HEK293 (cell line): Measurements from ENCODE around the gene DUSP22.
A peak's percentile ranks its signal among the peaks of the same experiment; 100 is the strongest.

Source experiments
- CTCF ChIA-PET: fragments of 350-600 bp; formaldehyde crosslinking; extraction: SDS; loops from one replicate; lab custom pipeline; 2021; ENCODE audit warnings: antibody characterized with exemption; lab: Yijun Ruan, JAX
- POLR2A ChIA-PET: fragments of 300-600 bp; formaldehyde crosslinking; extraction: SDS; loops from one replicate; lab custom pipeline; 2020; ENCODE audit warnings: antibody characterized with exemption, inconsistent platforms; lab: Yijun Ruan, JAX
- H3K27ac ChIP-seq: fragments of 200-500 bp; sonication (Bioruptor generic); 2 replicates; pipeline ENCODE4 v1.5.1; 2014; ENCODE audit warnings: low read depth, low read length, control low read depth, inconsistent platforms; ENCODE audit errors: extremely low read depth
- H3K36me3 ChIP-seq, 2 experiments: fragments of 200-500 bp in 1 of 2; sonication (Bioruptor generic) in 1 of 2; 1 replicate in 1 of 2; 2 replicates in 1 of 2; pipeline ENCODE4 v1.5.1; 2014 to 2017; ENCODE audit warnings: inconsistent platforms in 2 of 2, low read length in 2 of 2; ENCODE audit not compliant: control insufficient read depth in 2 of 2, insufficient read depth in 1 of 2
- H3K4me1 ChIP-seq: fragments of 200-500 bp; sonication (Bioruptor generic); 2 replicates; pipeline ENCODE4 v1.5.1; 2014; ENCODE audit warnings: mild to moderate bottlenecking, low read length, inconsistent platforms; ENCODE audit not compliant: control insufficient read depth, insufficient read depth
- H3K4me3 ChIP-seq: 2 replicates; pipeline ENCODE4 v1.5.1; 2011; ENCODE audit warnings: low read depth, mild to moderate bottlenecking, control low read depth, low read length, moderate library complexity
- H3K9me3 ChIP-seq: fragments of 200-500 bp; sonication (Bioruptor generic); 2 replicates; pipeline ENCODE4 v1.5.1; 2014; ENCODE audit warnings: low read depth, low read length, inconsistent platforms; ENCODE audit not compliant: control insufficient read depth, insufficient read depth
- KLF8 ChIP-seq: fragments of 450-650 bp; formaldehyde crosslinking; IDR thresholded peaks from 2 replicates; pipeline ENCODE4 v1.5.1; 2016; ENCODE audit warnings: missing biosample characterization, missing genetic modification characterization
- SP2 ChIP-seq: fragments of 450-650 bp; formaldehyde crosslinking; IDR thresholded peaks from 2 replicates; pipeline ENCODE4 v1.5.1; 2016; ENCODE audit warnings: missing biosample characterization, missing genetic modification characterization
- ZBTB17 ChIP-seq: fragments of 450-650 bp; formaldehyde crosslinking; IDR thresholded peaks from 2 replicates; pipeline ENCODE4 v1.5.1; 2016; ENCODE audit warnings: missing biosample characterization, missing genetic modification characterization
- ZBTB20 ChIP-seq: fragments of 450-650 bp; formaldehyde crosslinking; IDR thresholded peaks from 2 replicates; pipeline ENCODE4 v1.5.1; 2016; ENCODE audit warnings: missing biosample characterization, missing genetic modification characterization
- ZBTB48 ChIP-seq: fragments of 450-650 bp; formaldehyde crosslinking; IDR thresholded peaks from 2 replicates; pipeline ENCODE4 v1.5.1; 2016; ENCODE audit warnings: missing biosample characterization, missing genetic modification characterization
- ZNF132 ChIP-seq: fragments of 450-650 bp; formaldehyde crosslinking; IDR thresholded peaks from 2 replicates; pipeline ENCODE4 v1.5.1; 2017; ENCODE audit warnings: missing biosample characterization, missing genetic modification characterization, borderline replicate concordance
- ZNF16 ChIP-seq: fragments of 450-650 bp; formaldehyde crosslinking; IDR thresholded peaks from 2 replicates; pipeline ENCODE4 v1.5.1; 2016; ENCODE audit warnings: low read depth, missing biosample characterization, missing genetic modification characterization
- ZNF174 ChIP-seq: fragments of 450-650 bp; formaldehyde crosslinking; IDR thresholded peaks from 2 replicates; pipeline ENCODE4 v1.5.0; 2017; ENCODE audit warnings: missing biosample characterization, mild to moderate bottlenecking, missing genetic modification characterization
- ZNF335 ChIP-seq: fragments of 450-650 bp; formaldehyde crosslinking; conservative IDR thresholded peaks from 2 replicates; pipeline ENCODE4 v1.5.1; 2016; ENCODE audit warnings: missing biosample characterization, missing genetic modification characterization
- ZNF366 ChIP-seq: fragments of 450-650 bp; formaldehyde crosslinking; conservative IDR thresholded peaks from 2 replicates; pipeline ENCODE4 v1.5.1; 2016; ENCODE audit warnings: missing biosample characterization, missing genetic modification characterization
- ZNF600 ChIP-seq: fragments of 450-650 bp; formaldehyde crosslinking; IDR thresholded peaks from 2 replicates; pipeline ENCODE4 v1.5.1; 2016; ENCODE audit warnings: missing biosample characterization, missing genetic modification characterization
- ZNF792 ChIP-seq: fragments of 450-650 bp; formaldehyde crosslinking; IDR thresholded peaks from 2 replicates; pipeline ENCODE4 v1.5.1; 2016; ENCODE audit warnings: missing biosample characterization, missing genetic modification characterization
- TF ChIP-seq, protein P1 (sequence below): fragments of 450-650 bp; formaldehyde crosslinking; IDR thresholded peaks from 2 replicates; pipeline ENCODE4 v1.5.1; 2016; ENCODE audit warnings: missing biosample characterization, missing genetic modification characterization
- TF ChIP-seq, protein P2 (sequence below): fragments of 450-650 bp; formaldehyde crosslinking; IDR thresholded peaks from 2 replicates; pipeline ENCODE4 v1.5.1; 2017; ENCODE audit warnings: missing biosample characterization, missing genetic modification characterization
- TF ChIP-seq, protein P3 (sequence below): fragments of 450-650 bp; IDR thresholded peaks from 2 replicates; pipeline ENCODE4 v1.5.1; 2018; ENCODE audit warnings: missing biosample characterization, missing genetic modification characterization
- TF ChIP-seq, protein P4 (sequence below): fragments of 450-650 bp; formaldehyde crosslinking; IDR thresholded peaks from 2 replicates; pipeline ENCODE4 v1.5.1; 2016; ENCODE audit warnings: missing biosample characterization, missing genetic modification characterization
- TF ChIP-seq, protein P5 (sequence below): fragments of 450-650 bp; formaldehyde crosslinking; optimal IDR thresholded peaks from 2 replicates; pipeline ENCODE3; 2016; ENCODE audit warnings: missing biosample characterization, mild to moderate bottlenecking, missing genetic modification characterization

DUSP22 gene

DNA sequence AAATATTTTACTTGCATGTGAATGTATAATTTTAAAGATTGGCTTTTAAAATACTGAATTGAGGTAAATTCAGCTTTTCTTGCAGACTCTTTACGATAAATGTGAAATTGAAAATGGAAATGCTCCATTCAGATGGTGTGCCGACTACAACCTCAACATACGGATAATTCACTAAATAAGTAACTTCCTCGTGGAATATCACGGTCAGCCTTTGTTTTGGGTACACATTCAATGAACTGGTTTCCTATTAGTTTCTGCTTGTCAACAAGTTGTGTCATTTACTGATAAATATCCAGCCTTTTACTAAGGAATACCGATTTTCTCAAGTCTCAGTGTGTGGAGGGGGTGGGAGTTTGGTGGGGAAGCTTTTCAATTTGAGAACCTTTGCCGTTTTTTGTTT lies 96.9 kb downstream of the DUSP22 start:
- H3K4me3 ChIP-seq: no peak overlapping the region
- no peaks in the 10 kb centered on the region for H3K36me3 ChIP-seq
- CTCF ChIA-PET: interaction anchor here (0.6 to 0.8 kb wide), 3 partner anchors 177 to 203 kb away, joined by 3 to 4 read pairs (median 3); no protein-coding TSS in a partner anchor
- no peak overlapping the region for H3K27ac ChIP-seq
- TF ChIP-seq ZNF132 (tag by site-specific recombination): no peak
- TF ChIP-seq ZNF174 (tag by site-specific recombination): no peak
- no peak for TF ChIP-seq ZNF16 (tag by site-specific recombination)
- TF ChIP-seq, all 188 proteins: peak for 0
- H3K4me1 ChIP-seq: no peaks in the 10 kb centered on the region; the same call in 1 of the 2 replicates
- POLR2A ChIA-PET: no interaction called here
- H3K9me3 ChIP-seq: no peaks in the 10 kb centered on the region

DNA sequence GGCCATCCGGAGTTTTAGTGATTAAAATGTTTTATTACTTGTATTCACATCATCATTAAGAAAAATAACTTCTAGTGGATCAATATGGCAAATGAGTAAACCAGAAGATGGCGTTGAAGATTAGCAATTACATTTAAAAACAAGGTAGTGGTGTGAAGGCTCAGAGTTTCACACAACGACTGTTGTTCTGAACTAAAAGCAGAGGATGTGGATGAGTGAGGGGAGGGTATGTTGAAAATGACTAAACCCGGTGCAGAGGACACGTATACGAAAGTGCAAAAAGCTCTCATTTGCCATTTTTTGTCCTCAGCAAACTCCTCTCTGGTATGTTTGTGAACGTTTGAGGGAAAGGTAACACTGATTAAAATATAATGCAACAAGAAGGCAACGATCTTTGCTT lies 97.3 kb downstream of the DUSP22 start:
- ChIA-PET POLR2A (no interaction called here), CTCF (interaction anchor here (0.6 to 1.0 kb wide), 3 partner anchors 13 to 182 kb away, joined by 3 read pairs; no protein-coding TSS in a partner anchor)
- TF ChIP-seq, protein P1, sequence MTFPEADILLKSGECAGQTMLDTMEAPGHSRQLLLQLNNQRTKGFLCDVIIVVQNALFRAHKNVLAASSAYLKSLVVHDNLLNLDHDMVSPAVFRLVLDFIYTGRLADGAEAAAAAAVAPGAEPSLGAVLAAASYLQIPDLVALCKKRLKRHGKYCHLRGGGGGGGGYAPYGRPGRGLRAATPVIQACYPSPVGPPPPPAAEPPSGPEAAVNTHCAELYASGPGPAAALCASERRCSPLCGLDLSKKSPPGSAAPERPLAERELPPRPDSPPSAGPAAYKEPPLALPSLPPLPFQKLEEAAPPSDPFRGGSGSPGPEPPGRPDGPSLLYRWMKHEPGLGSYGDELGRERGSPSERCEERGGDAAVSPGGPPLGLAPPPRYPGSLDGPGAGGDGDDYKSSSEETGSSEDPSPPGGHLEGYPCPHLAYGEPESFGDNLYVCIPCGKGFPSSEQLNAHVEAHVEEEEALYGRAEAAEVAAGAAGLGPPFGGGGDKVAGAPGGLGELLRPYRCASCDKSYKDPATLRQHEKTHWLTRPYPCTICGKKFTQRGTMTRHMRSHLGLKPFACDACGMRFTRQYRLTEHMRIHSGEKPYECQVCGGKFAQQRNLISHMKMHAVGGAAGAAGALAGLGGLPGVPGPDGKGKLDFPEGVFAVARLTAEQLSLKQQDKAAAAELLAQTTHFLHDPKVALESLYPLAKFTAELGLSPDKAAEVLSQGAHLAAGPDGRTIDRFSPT (tag by site-specific recombination): no peak
- TF ChIP-seq, protein P2, sequence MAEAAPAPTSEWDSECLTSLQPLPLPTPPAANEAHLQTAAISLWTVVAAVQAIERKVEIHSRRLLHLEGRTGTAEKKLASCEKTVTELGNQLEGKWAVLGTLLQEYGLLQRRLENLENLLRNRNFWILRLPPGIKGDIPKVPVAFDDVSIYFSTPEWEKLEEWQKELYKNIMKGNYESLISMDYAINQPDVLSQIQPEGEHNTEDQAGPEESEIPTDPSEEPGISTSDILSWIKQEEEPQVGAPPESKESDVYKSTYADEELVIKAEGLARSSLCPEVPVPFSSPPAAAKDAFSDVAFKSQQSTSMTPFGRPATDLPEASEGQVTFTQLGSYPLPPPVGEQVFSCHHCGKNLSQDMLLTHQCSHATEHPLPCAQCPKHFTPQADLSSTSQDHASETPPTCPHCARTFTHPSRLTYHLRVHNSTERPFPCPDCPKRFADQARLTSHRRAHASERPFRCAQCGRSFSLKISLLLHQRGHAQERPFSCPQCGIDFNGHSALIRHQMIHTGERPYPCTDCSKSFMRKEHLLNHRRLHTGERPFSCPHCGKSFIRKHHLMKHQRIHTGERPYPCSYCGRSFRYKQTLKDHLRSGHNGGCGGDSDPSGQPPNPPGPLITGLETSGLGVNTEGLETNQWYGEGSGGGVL (tag by site-specific recombination): no peak
- TF ChIP-seq, all 188 proteins: peak for 0
- Histone ChIP-seq H3K4me1 (no peaks in the 10 kb centered on the region; the same call in 1 of the 2 replicates), H3K36me3 (no peaks in the 10 kb centered on the region), H3K9me3 (no peaks in the 10 kb centered on the region), H3K4me3 (no peak overlapping the region), H3K27ac (no peak overlapping the region)

DNA sequence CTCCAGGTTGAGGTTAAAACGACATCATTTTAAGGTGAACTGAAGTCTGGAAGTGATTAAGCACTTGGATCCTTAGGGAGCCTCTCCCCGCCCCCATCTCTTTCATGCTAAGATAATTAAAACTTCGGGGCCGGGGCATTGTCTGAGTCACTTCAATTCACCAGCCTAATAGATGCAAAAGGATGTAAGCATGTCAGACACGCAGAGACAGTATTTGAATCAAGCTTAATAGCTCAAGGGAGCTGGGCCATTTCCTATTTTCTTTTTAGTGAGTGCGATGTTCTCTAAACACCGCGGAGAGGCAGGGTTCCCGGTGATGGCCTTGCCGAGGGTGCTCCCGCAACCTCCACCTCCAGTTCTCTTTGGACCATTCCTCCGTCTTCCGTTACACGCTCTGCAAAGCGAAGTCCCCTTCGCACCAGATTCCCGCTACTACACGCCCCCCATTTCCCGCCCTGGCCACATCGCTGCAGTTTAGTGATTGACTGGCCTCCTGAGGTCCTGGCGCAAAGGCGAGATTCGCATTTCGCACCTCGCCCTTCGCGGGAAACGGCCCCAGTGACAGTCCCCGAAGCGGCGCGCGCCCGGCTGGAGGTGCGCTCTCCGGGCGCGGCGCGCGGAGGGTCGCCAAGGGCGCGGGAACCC lies 98.7 kb downstream of the DUSP22 start:
- H3K4me1 ChIP-seq: no peaks in the 10 kb centered on the region; the same call in 1 of the 2 replicates
- H3K27ac ChIP-seq: no peak overlapping the region
- no peak overlapping the region for H3K4me3 ChIP-seq
- ChIA-PET CTCF (interaction anchor here (1.2 kb wide), 1 partner anchor 18 kb away, joined by 3 read pairs; no protein-coding TSS in a partner anchor), POLR2A (no interaction called here)
- no peaks in the 10 kb centered on the region for H3K9me3 ChIP-seq
- H3K36me3 ChIP-seq: no peaks in the 10 kb centered on the region
- TF ChIP-seq, protein P3, sequence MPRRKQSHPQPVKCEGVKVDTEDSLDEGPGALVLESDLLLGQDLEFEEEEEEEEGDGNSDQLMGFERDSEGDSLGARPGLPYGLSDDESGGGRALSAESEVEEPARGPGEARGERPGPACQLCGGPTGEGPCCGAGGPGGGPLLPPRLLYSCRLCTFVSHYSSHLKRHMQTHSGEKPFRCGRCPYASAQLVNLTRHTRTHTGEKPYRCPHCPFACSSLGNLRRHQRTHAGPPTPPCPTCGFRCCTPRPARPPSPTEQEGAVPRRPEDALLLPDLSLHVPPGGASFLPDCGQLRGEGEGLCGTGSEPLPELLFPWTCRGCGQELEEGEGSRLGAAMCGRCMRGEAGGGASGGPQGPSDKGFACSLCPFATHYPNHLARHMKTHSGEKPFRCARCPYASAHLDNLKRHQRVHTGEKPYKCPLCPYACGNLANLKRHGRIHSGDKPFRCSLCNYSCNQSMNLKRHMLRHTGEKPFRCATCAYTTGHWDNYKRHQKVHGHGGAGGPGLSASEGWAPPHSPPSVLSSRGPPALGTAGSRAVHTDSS (tag by site-specific recombination): no peak
- 0 out of 2 replicates have a peak, but pooled peaks have one; percentile 56 for TF ChIP-seq ZNF792
- TF ChIP-seq ZBTB20 (tag by site-specific recombination): peak; percentile 46; the same call in 1 of the 2 replicates
- TF ChIP-seq ZNF335 (tag by site-specific recombination): peak; percentile 7
- TF ChIP-seq ZBTB48 (tag by site-specific recombination): peak; percentile 86
- TF ChIP-seq ZNF600 (tag by site-specific recombination): peak; percentile 23; the same call in 1 of the 2 replicates
- TF ChIP-seq SP2: peak; percentile 27
- TF ChIP-seq ZNF366 (tag by site-specific recombination): peak; percentile 33; the same call in 1 of the 2 replicates
- TF ChIP-seq KLF8 (tag by site-specific recombination): 0 out of 2 replicates have a peak, but pooled peaks have one; percentile 18
- TF ChIP-seq, protein P4, sequence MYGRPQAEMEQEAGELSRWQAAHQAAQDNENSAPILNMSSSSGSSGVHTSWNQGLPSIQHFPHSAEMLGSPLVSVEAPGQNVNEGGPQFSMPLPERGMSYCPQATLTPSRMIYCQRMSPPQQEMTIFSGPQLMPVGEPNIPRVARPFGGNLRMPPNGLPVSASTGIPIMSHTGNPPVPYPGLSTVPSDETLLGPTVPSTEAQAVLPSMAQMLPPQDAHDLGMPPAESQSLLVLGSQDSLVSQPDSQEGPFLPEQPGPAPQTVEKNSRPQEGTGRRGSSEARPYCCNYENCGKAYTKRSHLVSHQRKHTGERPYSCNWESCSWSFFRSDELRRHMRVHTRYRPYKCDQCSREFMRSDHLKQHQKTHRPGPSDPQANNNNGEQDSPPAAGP: 0 out of 2 replicates have a peak, but pooled peaks have one; percentile 39
- TF ChIP-seq ZBTB17 (tag by site-specific recombination): 0 out of 2 replicates have a peak, but pooled peaks have one; percentile 6
- TF ChIP-seq, protein P5, sequence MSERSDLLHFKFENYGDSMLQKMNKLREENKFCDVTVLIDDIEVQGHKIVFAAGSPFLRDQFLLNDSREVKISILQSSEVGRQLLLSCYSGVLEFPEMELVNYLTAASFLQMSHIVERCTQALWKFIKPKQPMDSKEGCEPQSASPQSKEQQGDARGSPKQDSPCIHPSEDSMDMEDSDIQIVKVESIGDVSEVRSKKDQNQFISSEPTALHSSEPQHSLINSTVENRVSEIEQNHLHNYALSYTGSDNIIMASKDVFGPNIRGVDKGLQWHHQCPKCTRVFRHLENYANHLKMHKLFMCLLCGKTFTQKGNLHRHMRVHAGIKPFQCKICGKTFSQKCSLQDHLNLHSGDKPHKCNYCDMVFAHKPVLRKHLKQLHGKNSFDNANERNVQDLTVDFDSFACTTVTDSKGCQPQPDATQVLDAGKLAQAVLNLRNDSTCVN (tag by site-specific recombination): peak; percentile 54
